ENCODE measurements around the gene TBCCD1. TPM values are rescaled to one million over a fixed set of nuclear protein-coding genes. Genes with fewer than 3 reads are reported as not detected.
"Not testable (repeated sequence)": the region's sequence is repeated elsewhere in the genome, so short reads cannot be mapped to it uniquely, and the experiment has no call there.

The TBCCD1 gene
- total RNA-seq, 3 donors from 2014 or later = 11.0 to 13.4 (median 12.6) TPM

GRCh38 chr3:186532598-186533072, 34.5 kb downstream of the TBCCD1 start:
- no peaks in the 10 kb centered on the region for H3K36me3 ChIP-seq (ENCODE audit: low read depth)
- intact Hi-C loops (cut with DNase I, micrococcal nuclease) = no loop called here
- no peak for TF ChIP-seq CTCF (IDR thresholded peaks at IDR 0.05)
- no peak overlapping the region for H3K4me3 ChIP-seq
- no peaks in the 10 kb centered on the region for H3K9me3 ChIP-seq
- DNase-seq = no peak
- ATAC-seq = peak; percentile 67
- no peaks in the 10 kb centered on the region for H3K4me1 ChIP-seq (ENCODE audit: low read depth)

- ATAC-seq; intact Hi-C loops (cut with DNase I, micrococcal nuclease); DNase-seq; H3K4me3 ChIP-seq; H3K4me1 ChIP-seq (ENCODE audit: low read depth); H3K9me3 ChIP-seq; H3K36me3 ChIP-seq (ENCODE audit: low read depth): not testable (repeated sequence)
Measured at GRCh38 chr3:186531694-186532093, 35.4 kb downstream of the TBCCD1 start.

- no peaks in the 10 kb centered on the region for H3K4me1 ChIP-seq (ENCODE audit: low read depth)
- no peak overlapping the region for H3K4me3 ChIP-seq
- ATAC-seq (no peak), DNase-seq (no peak)
- no peak for TF ChIP-seq CTCF (IDR thresholded peaks at IDR 0.05)
- H3K9me3 ChIP-seq = no peaks in the 10 kb centered on the region
- intact Hi-C loops (cut with DNase I, micrococcal nuclease) = no loop called here
- H3K36me3 ChIP-seq (ENCODE audit: low read depth) = no peaks in the 10 kb centered on the region
Measured at GRCh38 chr3:186530415-186530814, 36.7 kb downstream of the TBCCD1 start.

- Histone ChIP-seq H3K4me3 (no peak overlapping the region), H3K36me3 (ENCODE audit: low read depth) (no peaks in the 10 kb centered on the region), H3K4me1 (ENCODE audit: low read depth) (no peaks in the 10 kb centered on the region), H3K9me3 (no peaks in the 10 kb centered on the region)
- no peak for ATAC-seq
- DNase-seq = no peak
- intact Hi-C loops (cut with DNase I, micrococcal nuclease) = no loop called here
- TF ChIP-seq CTCF (IDR thresholded peaks at IDR 0.05) = no peak
Measured at GRCh38 chr3:186529201-186529999, 37.7 kb downstream of the TBCCD1 start.

GRCh38 chr3:186526256-186526606, 40.9 kb downstream of the TBCCD1 start:
- H3K4me3 ChIP-seq = no peak overlapping the region
- intact Hi-C loops (cut with DNase I, micrococcal nuclease) = no loop called here
- ATAC-seq (no peak), DNase-seq (peak in 1 of 3 donors; percentile 61)
- H3K36me3 ChIP-seq (ENCODE audit: low read depth) = no peaks in the 10 kb centered on the region
- no peaks in the 10 kb centered on the region for H3K4me1 ChIP-seq (ENCODE audit: low read depth)
- TF ChIP-seq CTCF (IDR thresholded peaks at IDR 0.05) = no peak
- H3K9me3 ChIP-seq = no peaks in the 10 kb centered on the region

GRCh38 chr3:186525369-186526255, 41.5 kb downstream of the TBCCD1 start:
- Histone ChIP-seq H3K4me3 (no peak overlapping the region), H3K36me3 (ENCODE audit: low read depth) (no peaks in the 10 kb centered on the region), H3K9me3 (no peaks in the 10 kb centered on the region), H3K4me1 (ENCODE audit: low read depth) (no peaks in the 10 kb centered on the region)
- ATAC-seq (no peak), DNase-seq (no peak)
- TF ChIP-seq CTCF (IDR thresholded peaks at IDR 0.05) = no peak
- intact Hi-C loops (cut with DNase I, micrococcal nuclease) = no loop called here

Data from mucosa of descending colon (tissue), 3 donors.